Smooth muscle cell (in vitro differentiated cells): ENCODE data around the gene AREG. TPM values are rescaled to one million over a fixed set of nuclear protein-coding genes. Genes with fewer than 3 reads are reported as not detected.

Experiments used
- DNase-seq: peaks from one replicate; lab custom pipeline; 2025; ENCODE audit not compliant: unreplicated experiment; lab: John Stamatoyannopoulos, UW
- H2AFZ ChIP-seq: fragments of 200-600 bp; sonication (generic); 2 replicates; pipeline ENCODE4 v1.6.0; 2016; ENCODE audit warnings: antibody characterized with exemption, low read depth, mild to moderate bottlenecking
- H3F3A ChIP-seq: fragments of 200-600 bp; sonication (generic); 2 replicates; pipeline ENCODE4 v1.6.0; 2017; ENCODE audit warnings: antibody characterized with exemption, low read depth
- H3K27ac ChIP-seq: fragments of 200-600 bp; sonication (generic); 2 replicates; pipeline ENCODE4 v1.5.1; 2016; ENCODE audit warnings: low read depth, mild to moderate bottlenecking
- H3K27me3 ChIP-seq: fragments of 200-600 bp; sonication (generic); 2 replicates; pipeline ENCODE4 v1.6.1; 2016; ENCODE audit warnings: low read depth, mild to moderate bottlenecking
- H3K36me3 ChIP-seq: fragments of 200-600 bp; sonication (generic); 2 replicates; pipeline ENCODE4 v1.5.1; 2016; ENCODE audit warnings: low read depth
- H3K4me1 ChIP-seq: fragments of 200-600 bp; sonication (generic); 2 replicates; pipeline ENCODE4 v1.5.1; 2016; ENCODE audit warnings: low read depth
- H3K4me2 ChIP-seq: fragments of 200-600 bp; sonication (generic); 2 replicates; pipeline ENCODE4 v1.6.0; 2016; ENCODE audit warnings: mild to moderate bottlenecking
- H3K4me3 ChIP-seq: fragments of 200-600 bp; sonication (generic); 2 replicates; pipeline ENCODE4 v1.5.1; 2016; ENCODE audit warnings: mild to moderate bottlenecking
- H3K79me2 ChIP-seq: fragments of 200-600 bp; sonication (generic); 2 replicates; pipeline ENCODE4 v1.6.0; 2016; ENCODE audit warnings: low read depth, mild to moderate bottlenecking
- H3K9ac ChIP-seq: fragments of 200-600 bp; sonication (generic); 2 replicates; pipeline ENCODE4 v1.6.0; 2016; ENCODE audit warnings: low read depth
- H3K9me3 ChIP-seq: fragments of 200-600 bp; sonication (generic); replicated peaks from 2 replicates; pipeline ENCODE4 v1.5.1; 2016; ENCODE audit warnings: low read depth
- H4K20me1 ChIP-seq: fragments of 200-600 bp; sonication (generic); 2 replicates; pipeline ENCODE4 v1.6.0; 2016; ENCODE audit warnings: low read depth
- WGBS: methylation state at CpG from one replicate; pipeline ENCODE4 v1.1.7; 2016; ENCODE audit warnings: low lambda C conversion rate; 5-methylcytosine and 5-hydroxymethylcytosine counted together
- polyA plus RNA-seq: library from polyadenylated mRNA; unstranded; fragments of >200 nt; fragmentation: Nextera tagmentation; extraction: Ambion mirVana; gene quantifications from 2 replicates; pipeline ENCODE4 v1.2.1, GENCODE V29; 2016
- total RNA-seq: library from RNA; depleted of rRNA; stranded (reverse); fragments of >200 nt; gene quantifications from 2 replicates; pipeline ENCODE4 v1.2.3, GENCODE V29; 2014
- TF ChIP-seq, protein P1 (sequence below): fragments of 200-600 bp; sonication (generic); IDR thresholded peaks from 2 replicates; pipeline ENCODE4 v1.5.1; 2017; ENCODE audit warnings: borderline replicate concordance, mild to moderate bottlenecking, antibody characterized with exemption; ENCODE audit not compliant: insufficient read depth, poor library complexity, severe bottlenecking

Gene AREG
- total and polyA plus RNA-seq, 2 experiments from 2014 or later, result 86.9 to 123 TPM

- Histone ChIP-seq H3F3A (no peaks in the 10 kb centered on the region), H3K4me3 (no peak overlapping the region), H4K20me1 (no peaks in the 10 kb centered on the region), H3K79me2 (no peaks in the 10 kb centered on the region), H2AFZ (no peak overlapping the region), H3K9ac (no peak overlapping the region), H3K4me2 (no peak overlapping the region), H3K4me1 (no peaks in the 10 kb centered on the region), H3K27ac (no peak overlapping the region), H3K27me3 (no peaks in the 10 kb centered on the region), H3K36me3 (no peaks in the 10 kb centered on the region), H3K9me3 (no peaks in the 10 kb centered on the region)
- WGBS, result 87% methylated on average over 1 of the region's 1 CpG
- TF ChIP-seq, protein P1, sequence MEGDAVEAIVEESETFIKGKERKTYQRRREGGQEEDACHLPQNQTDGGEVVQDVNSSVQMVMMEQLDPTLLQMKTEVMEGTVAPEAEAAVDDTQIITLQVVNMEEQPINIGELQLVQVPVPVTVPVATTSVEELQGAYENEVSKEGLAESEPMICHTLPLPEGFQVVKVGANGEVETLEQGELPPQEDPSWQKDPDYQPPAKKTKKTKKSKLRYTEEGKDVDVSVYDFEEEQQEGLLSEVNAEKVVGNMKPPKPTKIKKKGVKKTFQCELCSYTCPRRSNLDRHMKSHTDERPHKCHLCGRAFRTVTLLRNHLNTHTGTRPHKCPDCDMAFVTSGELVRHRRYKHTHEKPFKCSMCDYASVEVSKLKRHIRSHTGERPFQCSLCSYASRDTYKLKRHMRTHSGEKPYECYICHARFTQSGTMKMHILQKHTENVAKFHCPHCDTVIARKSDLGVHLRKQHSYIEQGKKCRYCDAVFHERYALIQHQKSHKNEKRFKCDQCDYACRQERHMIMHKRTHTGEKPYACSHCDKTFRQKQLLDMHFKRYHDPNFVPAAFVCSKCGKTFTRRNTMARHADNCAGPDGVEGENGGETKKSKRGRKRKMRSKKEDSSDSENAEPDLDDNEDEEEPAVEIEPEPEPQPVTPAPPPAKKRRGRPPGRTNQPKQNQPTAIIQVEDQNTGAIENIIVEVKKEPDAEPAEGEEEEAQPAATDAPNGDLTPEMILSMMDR, result no peak
- no peak for DNase-seq
Observed at GRCh38 chr4:74438661-74439060, 6.3 kb upstream of the AREG start.

- 91% methylated on average over 7 of the region's 7 CpGs for WGBS
Observed at GRCh38 chr4:74439952-74440351, 5.0 kb upstream of the AREG start.

GRCh38 chr4:74440356-74440755, 4.6 kb upstream of the AREG start:
- TF ChIP-seq, protein P1, result no peak
- no peak for DNase-seq
- WGBS, result 86% methylated on average over 4 of the region's 4 CpGs
- H3K9me3 ChIP-seq, result no peaks in the 10 kb centered on the region
- H3K4me2 ChIP-seq, result no peak overlapping the region
- no peaks in the 10 kb centered on the region for H3K27me3 ChIP-seq
- no peak overlapping the region for H3K27ac ChIP-seq
- no peak overlapping the region for H3K4me3 ChIP-seq
- no peaks in the 10 kb centered on the region for H3F3A ChIP-seq
- H2AFZ ChIP-seq, result no peak overlapping the region
- H3K79me2 ChIP-seq, result no peaks in the 10 kb centered on the region
- no peaks in the 10 kb centered on the region for H3K4me1 ChIP-seq
- H3K9ac ChIP-seq, result no peak overlapping the region
- H3K36me3 ChIP-seq, result no peaks in the 10 kb centered on the region
- H4K20me1 ChIP-seq, result no peaks in the 10 kb centered on the region

More at GRCh38 chr4:74439952-74440351, 5.0 kb upstream of the AREG start:
- Histone ChIP-seq H3K9ac (no peak overlapping the region), H3F3A (no peaks in the 10 kb centered on the region), H3K4me3 (no peak overlapping the region), H2AFZ (no peak overlapping the region), H4K20me1 (no peaks in the 10 kb centered on the region), H3K27ac (no peak overlapping the region), H3K4me2 (no peak overlapping the region), H3K27me3 (no peaks in the 10 kb centered on the region), H3K9me3 (no peaks in the 10 kb centered on the region), H3K36me3 (no peaks in the 10 kb centered on the region), H3K79me2 (no peaks in the 10 kb centered on the region), H3K4me1 (no peaks in the 10 kb centered on the region)
- DNase-seq, result no peak
- TF ChIP-seq, protein P1, result no peak

DNA sequence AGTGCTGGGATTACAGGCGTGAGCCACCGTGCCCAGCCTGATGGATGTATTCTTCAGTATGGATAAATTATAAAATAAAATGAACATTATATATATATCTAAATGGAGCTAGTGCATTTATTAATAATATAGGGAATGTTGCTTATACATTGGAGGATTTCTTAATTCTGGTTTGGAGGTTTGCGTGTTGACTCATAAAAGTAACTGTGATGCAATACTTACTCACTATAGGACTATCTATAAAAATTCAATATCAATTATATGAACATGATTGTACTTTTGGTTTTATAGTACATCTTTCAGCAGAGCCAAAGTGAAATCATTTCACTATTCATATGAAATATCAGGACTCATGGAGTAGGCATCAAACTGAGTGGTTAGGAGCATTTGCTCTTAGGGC, 3.2 kb upstream of the AREG start:
- Histone ChIP-seq H3F3A (no peaks in the 10 kb centered on the region), H2AFZ (no peak overlapping the region), H3K9me3 (no peaks in the 10 kb centered on the region), H3K4me2 (no peak overlapping the region), H3K36me3 (no peaks in the 10 kb centered on the region), H3K4me3 (no peak overlapping the region), H3K27ac (no peak overlapping the region), H3K27me3 (no peaks in the 10 kb centered on the region), H4K20me1 (no peaks in the 10 kb centered on the region), H3K79me2 (no peaks in the 10 kb centered on the region), H3K9ac (no peak overlapping the region), H3K4me1 (no peaks in the 10 kb centered on the region)
- WGBS, result 96% methylated on average over 3 of the region's 3 CpGs
- TF ChIP-seq, protein P1, result no peak
- DNase-seq, result no peak
